HG03565 (cell line): ENCODE data around the gene OTUD5.
"Not testable (repeated sequence)": the region's sequence is repeated elsewhere in the genome, so short reads cannot be mapped to it uniquely, and the experiment has no call there.

ENCODE experiments used
- ATAC-seq: cut with Tn5 transposase; IDR thresholded peaks from one replicate; pipeline ENCODE4 v1.9.1; 2021; ENCODE audit warnings: mild to moderate bottlenecking, moderate library complexity; ENCODE audit not compliant: unreplicated experiment

The OTUD5 gene

GRCh38 chrX:48891402-48892288 lies 65.8 kb downstream of the OTUD5 start:
- ATAC-seq: peak; percentile 80

- peak; percentile 17 for ATAC-seq
Measured at GRCh38 chrX:48890934-48891401, 66.4 kb downstream of the OTUD5 start.

DNA sequence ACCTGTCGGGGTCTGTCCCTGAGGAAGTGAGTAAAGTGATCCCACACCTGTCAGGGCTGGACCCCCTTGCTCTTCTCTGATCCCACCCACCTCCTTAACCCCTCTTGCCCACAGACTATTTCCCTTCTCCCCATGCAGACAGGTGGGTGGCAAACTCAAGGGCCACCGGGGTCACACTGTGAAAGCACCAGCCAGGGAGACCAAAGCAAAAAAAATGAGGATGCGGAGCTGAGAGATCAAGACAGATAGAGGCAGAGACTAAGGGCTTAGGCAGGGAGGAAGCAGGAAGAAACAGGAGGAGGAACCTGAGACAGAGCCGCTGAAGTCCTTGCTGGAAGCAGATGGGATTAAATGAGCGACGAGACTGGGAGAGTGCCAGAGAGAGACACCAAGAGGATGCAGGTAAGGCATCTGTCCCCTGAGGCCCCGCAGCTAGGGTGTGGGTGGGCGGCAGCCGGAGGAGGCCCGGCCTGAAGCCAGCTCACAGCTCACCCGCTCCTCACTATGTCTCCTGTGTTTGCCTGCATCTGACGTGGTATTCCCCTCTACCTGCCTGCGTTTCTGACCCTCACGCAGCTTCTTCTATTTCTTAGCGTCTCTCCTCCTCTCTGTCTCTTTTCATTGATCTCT lies 67.0 kb downstream of the OTUD5 start:
- ATAC-seq: no peak

DNA sequence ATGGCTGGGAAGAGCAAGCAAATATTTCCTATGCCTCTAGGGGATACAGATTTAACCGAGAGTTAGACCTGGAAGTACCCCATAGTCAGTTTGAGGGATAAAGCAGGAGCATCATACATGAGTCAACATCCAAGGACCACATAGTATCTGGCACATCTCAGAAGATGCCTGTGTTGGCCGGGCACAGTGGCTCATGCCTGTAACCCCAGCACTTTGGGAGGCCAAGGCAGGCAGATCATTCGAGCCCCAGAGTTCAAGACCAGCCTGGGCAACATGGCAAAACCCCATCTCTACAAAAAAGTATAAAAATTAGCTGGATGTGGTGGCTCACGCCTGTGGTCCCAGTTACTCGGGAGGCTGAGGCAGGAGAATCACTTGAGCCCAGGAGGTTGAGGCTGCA lies 70.8 kb downstream of the OTUD5 start:
- ATAC-seq: not testable (repeated sequence)

GRCh38 chrX:48883729-48884128 lies 73.7 kb downstream of the OTUD5 start:
- no peak for ATAC-seq

GRCh38 chrX:48876944-48877343 lies 80.5 kb downstream of the OTUD5 start:
- ATAC-seq: not testable (repeated sequence)
